Type B pancreatic cell (in vitro differentiated cells): ENCODE data around the gene SPRED2. TPM values are rescaled to one million over a fixed set of nuclear protein-coding genes. Genes with fewer than 3 reads are reported as not detected.

Source experiments
- DNase-seq: peaks from one replicate; pipeline ENCODE4 v3.0.0; 2021; ENCODE audit warnings: mixed read lengths; ENCODE audit not compliant: unreplicated experiment; ENCODE audit errors: extremely low spot score
- H3K27ac Mint-ChIP-seq: 2 replicates; pipeline ENCODE4 v1.8.0; 2021; ENCODE audit warnings: mild to moderate bottlenecking, mixed read lengths
- H3K27me3 Mint-ChIP-seq: 2 replicates; pipeline ENCODE4 v1.8.0; 2021; ENCODE audit warnings: mixed read lengths
- H3K36me3 Mint-ChIP-seq: 2 replicates; pipeline ENCODE4 v1.8.0; 2021; ENCODE audit warnings: mixed read lengths
- H3K4me1 Mint-ChIP-seq: one replicate; pipeline ENCODE4 v1.8.0; 2021; ENCODE audit warnings: mixed read lengths; ENCODE audit not compliant: unreplicated experiment
- H3K4me3 Mint-ChIP-seq: 2 replicates; pipeline ENCODE4 v1.8.0; 2021; ENCODE audit warnings: mild to moderate bottlenecking, mixed read lengths
- H3K9me3 Mint-ChIP-seq: 2 replicates; pipeline ENCODE4 v1.8.0; 2021; ENCODE audit warnings: mixed read lengths
- total RNA-seq: library from RNA; stranded (reverse); gene quantifications from 2 replicates; pipeline ENCODE4 v1.2.1, GENCODE V29; 2021; ENCODE audit warnings: low replicate concordance
- TF ChIP-seq, protein P1 (sequence below): fragments of 200-600 bp; sonication (generic); conservative IDR thresholded peaks from 2 replicates; pipeline ENCODE4 v1.5.0; 2021; ENCODE audit warnings: antibody characterized with exemption, mild to moderate bottlenecking

The SPRED2 gene
- total RNA-seq, 1 donor from 2014 or later: 38.9 TPM

DNA sequence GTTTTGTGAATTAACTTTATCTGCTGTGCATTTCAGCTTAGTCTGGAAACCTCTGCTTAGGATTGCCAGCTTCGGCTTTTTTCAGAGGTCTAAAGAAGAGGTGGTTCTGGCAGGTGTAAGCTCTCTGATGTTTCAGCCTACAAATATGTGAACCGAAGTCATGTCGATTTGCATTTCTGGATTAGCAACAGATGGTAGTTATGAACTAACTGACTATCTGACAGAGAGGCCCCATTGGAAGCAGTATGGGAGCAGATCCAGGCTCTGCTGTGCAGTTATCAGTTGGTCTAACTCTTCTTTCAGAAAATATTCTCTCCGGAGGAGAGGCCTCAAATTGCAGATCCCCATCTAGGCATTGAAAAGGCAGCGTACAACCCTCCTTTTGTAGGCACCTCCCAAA is 32.7 kb upstream of the SPRED2 start:
- Mint-ChIP-seq H3K4me1 (peaks cover 16% of the 10 kb centered on the region), H3K36me3 (peaks cover 3% of the 10 kb centered on the region), H3K27me3 (peaks cover 7% of the 10 kb centered on the region), H3K27ac (no peak overlapping the region), H3K9me3 (peaks cover 13% of the 10 kb centered on the region), H3K4me3 (no peak overlapping the region)
- TF ChIP-seq, protein P1, sequence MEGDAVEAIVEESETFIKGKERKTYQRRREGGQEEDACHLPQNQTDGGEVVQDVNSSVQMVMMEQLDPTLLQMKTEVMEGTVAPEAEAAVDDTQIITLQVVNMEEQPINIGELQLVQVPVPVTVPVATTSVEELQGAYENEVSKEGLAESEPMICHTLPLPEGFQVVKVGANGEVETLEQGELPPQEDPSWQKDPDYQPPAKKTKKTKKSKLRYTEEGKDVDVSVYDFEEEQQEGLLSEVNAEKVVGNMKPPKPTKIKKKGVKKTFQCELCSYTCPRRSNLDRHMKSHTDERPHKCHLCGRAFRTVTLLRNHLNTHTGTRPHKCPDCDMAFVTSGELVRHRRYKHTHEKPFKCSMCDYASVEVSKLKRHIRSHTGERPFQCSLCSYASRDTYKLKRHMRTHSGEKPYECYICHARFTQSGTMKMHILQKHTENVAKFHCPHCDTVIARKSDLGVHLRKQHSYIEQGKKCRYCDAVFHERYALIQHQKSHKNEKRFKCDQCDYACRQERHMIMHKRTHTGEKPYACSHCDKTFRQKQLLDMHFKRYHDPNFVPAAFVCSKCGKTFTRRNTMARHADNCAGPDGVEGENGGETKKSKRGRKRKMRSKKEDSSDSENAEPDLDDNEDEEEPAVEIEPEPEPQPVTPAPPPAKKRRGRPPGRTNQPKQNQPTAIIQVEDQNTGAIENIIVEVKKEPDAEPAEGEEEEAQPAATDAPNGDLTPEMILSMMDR: no peak
- no peak for DNase-seq

DNA sequence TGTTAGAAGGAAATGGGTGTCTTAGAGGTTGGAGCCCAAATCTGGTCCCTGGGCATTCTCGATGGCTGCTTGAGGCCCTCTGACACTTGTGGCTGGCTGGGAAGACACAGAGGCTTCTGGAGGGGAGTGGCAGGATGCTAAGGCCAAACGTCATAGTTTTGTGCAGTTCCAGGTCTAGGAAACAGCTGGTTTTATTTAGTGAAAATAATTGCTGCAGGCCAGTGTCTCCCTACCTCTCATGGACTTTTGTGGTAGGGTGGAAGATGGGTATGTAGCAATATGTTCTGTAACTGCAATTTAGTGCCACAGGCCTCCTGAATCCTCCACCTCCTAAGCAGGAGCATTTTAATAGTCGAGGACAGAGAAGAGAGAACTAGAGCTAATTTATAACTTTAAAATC is 32.2 kb upstream of the SPRED2 start:
- Mint-ChIP-seq H3K27ac (no peak overlapping the region), H3K27me3 (peaks cover 12% of the 10 kb centered on the region), H3K4me3 (no peak overlapping the region), H3K4me1 (peaks cover 16% of the 10 kb centered on the region), H3K36me3 (peaks cover 3% of the 10 kb centered on the region), H3K9me3 (peaks cover 13% of the 10 kb centered on the region)
- no peak for DNase-seq
- TF ChIP-seq, protein P1: no peak

DNA sequence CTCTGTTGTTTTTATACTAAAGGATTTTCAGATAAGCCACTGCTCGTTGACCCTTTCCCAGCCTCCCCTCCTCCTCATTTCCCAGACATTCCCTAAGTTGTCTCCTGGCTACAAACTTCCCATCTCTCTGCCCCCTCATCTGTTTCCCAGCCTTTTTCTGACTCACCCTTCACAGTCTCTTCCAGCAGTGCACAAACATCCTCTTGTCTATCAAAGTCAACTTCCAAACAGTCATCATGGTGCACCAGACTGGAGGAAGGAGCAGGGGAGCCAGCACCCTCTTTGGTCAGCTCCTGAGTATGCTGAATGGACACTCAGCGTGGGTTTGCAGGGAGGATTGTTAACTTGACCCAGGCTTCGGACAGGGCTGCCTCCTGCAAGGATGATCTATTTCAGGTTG is 26.6 kb upstream of the SPRED2 start:
- TF ChIP-seq, protein P1: no peak
- Mint-ChIP-seq H3K36me3 (peaks cover 3% of the 10 kb centered on the region), H3K27ac (no peak overlapping the region), H3K27me3 (peaks cover 31% of the 10 kb centered on the region), H3K9me3 (peaks cover 13% of the 10 kb centered on the region), H3K4me1 (no peaks in the 10 kb centered on the region), H3K4me3 (no peak overlapping the region)
- DNase-seq: no peak

DNA sequence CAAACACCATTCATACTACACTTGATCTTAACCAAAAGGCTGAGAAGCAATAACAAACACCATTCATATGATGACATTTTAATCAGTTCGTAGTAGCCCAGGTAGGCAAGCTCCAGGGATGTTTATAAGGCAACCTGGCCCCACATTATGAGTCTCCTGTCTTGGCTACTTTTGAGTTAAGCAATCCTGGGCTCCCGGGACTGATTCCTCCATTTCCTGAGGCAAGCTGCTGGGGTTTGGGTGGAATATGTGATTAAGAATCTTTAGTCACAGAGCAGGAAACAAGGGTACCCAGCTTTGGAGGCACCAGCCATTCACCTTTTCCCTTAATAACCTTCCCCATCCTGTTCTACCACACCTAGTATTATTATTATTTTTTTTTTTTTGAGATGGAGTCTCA is 24.5 kb upstream of the SPRED2 start:
- Mint-ChIP-seq H3K4me1 (no peaks in the 10 kb centered on the region), H3K9me3 (peaks cover 9% of the 10 kb centered on the region), H3K27ac (no peak overlapping the region), H3K4me3 (no peak overlapping the region), H3K27me3 (peaks cover 37% of the 10 kb centered on the region), H3K36me3 (peaks cover 3% of the 10 kb centered on the region)
- no peak for DNase-seq
- TF ChIP-seq, protein P1: no peak

DNA sequence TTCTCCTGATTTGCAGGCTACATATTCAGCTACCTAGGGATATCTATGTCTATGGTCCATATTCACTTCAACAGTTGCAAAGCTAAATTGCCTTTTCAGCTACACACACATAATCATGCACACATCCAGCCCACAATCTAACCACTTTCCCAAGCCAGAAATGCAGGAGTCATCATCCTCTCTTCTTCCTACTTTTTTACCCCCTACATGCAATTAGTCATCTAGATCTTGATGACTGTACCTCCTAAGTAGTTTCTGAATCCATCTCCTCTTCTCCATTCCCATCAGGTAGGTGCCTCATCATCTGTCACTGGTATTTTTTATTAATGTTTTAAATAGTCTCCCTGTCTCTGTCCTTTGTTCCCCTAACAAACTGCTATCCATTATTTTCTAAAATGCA is 23.7 kb upstream of the SPRED2 start:
- peaks cover 32% of the 10 kb centered on the region for H3K27me3 Mint-ChIP-seq
- TF ChIP-seq, protein P1: no peak
- H3K27ac Mint-ChIP-seq: no peak overlapping the region
- no peak overlapping the region for H3K4me3 Mint-ChIP-seq
- peaks cover 4% of the 10 kb centered on the region for H3K9me3 Mint-ChIP-seq
- H3K4me1 Mint-ChIP-seq: no peaks in the 10 kb centered on the region
- H3K36me3 Mint-ChIP-seq: no peaks in the 10 kb centered on the region
- no peak for DNase-seq

DNA sequence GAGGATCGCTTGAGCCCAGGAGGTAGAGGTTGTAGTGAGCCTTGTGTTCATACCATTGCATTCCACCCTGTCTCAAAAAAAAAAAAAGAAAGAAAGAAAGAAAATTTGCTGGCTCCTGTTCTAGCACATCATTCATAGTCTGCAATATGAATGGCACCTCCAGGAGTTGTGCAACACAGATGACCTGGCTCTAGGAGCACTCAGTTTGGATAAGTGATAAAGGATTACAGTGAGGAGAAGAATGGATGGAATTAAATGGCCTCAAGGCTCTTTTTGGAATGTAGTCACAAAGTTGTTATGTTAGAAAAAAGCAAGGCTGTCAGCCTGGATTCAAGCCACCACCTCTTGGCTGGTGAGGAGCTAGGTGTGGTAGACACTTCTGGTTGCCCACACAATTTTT is 21.5 kb upstream of the SPRED2 start:
- Mint-ChIP-seq H3K4me1 (no peaks in the 10 kb centered on the region), H3K4me3 (no peak overlapping the region), H3K27ac (no peak overlapping the region), H3K9me3 (peaks cover 4% of the 10 kb centered on the region), H3K36me3 (no peaks in the 10 kb centered on the region), H3K27me3 (peaks cover 30% of the 10 kb centered on the region)
- DNase-seq: no peak
- TF ChIP-seq, protein P1: no peak
